HK-2 (cell line): ENCODE results near the gene DIO2.

ENCODE experiments used
- DNase-seq: peaks from one replicate; pipeline ENCODE4 v3.0.0-alpha.2; 2018; ENCODE audit not compliant: unreplicated experiment

DIO2 gene

DNA sequence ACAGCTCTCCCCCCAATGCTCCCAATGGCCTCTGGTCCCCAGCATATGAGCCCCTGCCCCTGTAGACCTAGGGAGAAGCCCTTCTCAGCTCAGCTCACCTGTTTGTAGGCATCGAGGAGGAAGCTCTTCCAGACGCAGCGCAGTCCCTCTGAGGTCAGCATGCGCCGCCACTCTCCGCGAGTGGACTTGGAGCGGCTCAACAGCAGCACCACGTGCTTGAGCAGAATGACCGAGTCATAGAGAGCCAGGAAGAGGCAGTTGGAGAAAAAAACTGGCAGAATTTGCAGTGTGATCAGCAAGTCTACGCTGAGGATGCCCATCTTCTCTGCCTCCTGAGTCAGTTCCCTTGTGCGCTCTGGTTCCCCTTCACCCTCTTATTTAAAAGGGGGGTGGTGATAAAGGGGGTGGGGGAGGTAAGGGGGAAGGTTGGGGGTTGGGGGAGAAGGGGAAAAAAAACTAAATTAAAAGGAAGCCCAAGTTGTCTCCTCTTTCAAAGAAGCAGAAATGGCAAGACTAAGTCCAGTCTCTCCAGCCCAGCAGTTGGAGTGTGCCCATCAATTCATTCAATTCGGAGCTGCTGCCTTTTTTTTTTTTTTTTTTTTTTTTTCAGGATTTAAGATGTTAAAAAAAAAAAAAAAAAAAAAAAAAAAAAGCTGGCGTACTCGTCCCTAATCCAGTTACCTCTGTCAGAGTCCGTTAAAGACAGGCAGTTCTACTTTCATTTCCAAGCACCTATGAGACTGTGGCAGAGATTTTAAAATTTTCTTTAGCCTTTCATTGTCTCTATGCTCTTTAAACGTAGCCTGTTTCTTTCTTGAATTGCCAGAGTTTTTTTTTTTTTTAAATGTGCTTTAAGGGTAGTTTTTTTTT is at the start of gene DIO2:
Gene DIO2, minus strand, starts transcription at position 352 of the 870 bp plus-strand sequence. Its CDS starts 32 bp downstream, at position 320.
- no peak for DNase-seq

DNA sequence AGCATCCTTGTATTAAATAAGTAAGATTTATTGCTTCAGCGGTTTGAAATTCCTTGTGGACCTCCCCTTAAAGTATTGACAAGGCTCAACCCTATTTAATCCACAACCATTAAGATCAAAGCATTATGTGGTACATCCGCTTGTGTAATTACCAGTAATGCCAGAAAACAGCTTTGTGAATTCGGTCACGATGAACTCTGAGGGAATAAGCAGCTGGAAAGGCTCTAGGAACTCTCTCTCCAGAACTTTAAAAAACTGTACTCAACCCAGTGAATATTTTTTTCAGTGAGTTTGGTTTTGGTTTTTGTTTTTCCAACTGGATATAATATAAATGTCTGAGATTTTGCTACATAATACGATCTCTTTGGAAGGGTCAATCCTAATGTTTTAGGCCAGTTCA is 49.3 kb upstream of the DIO2 start:
- DNase-seq = no peak

DNA sequence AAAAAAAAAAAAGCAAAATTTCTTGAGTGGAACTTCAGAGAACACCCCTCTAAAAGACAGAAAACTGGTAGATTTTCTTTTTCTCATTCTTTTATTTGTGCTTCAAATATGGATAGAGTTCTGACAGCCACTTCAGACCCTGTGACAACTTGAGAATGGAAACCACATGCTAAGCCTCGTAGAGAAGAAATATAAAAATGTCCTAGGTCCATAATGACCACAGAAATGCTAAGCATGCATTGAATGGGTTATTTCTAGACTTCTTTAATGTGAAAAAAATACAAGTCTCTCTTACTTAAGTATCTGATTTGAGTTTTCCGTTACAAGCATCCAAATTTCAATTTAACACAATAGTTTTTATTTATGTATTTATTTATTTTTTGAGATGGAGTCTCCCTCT is 28.3 kb upstream of the DIO2 start:
- no peak for DNase-seq

DNA sequence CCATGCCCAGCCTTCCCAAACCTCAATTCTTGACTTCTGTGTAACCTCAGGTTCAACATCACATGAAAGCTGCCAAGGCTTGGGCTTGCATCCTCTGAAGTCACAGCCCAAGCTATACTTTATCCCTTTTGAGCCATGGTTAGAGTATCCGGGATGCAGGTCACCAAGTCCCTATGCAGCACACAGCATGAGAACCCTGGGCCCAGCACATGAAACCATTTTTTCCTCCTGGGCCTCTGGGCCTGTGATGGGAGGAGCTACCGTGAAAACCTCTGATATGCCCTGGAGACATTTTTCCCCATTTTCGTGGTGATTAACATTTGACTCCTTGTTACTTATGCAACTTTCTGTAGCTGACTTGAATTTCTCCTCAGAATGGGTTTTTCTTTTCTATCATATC is 25.8 kb upstream of the DIO2 start:
- DNase-seq = no peak

DNA sequence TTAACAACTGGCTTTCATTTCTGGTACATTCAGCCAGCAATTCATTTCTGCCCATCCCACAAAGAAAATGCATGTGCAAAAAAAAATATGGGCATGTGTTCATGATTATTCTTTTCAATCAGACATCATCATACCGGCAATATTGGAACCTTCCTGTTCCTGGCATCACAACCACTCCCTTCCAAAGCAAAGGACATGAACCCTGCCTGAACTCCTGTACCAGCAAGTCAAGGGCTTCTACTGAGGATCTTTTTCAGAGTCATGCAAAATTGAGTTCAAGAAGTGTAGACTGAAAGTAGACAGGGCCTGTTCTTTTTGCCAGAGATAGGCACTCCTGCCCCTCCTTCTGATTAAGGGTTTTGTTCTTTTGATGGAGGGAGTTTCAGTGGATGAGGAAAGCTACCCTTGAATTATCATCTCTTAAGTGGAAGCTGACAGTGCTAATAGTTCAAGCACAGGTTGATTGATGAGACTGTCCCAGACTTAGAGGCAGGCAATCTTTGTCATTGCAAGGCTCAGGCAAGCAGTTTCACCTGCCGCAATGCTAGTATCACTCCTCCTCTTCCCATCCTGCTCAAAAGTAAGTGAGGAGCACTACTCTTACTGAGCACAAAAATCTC is 22.3 kb upstream of the DIO2 start:
- DNase-seq = no peak

DNA sequence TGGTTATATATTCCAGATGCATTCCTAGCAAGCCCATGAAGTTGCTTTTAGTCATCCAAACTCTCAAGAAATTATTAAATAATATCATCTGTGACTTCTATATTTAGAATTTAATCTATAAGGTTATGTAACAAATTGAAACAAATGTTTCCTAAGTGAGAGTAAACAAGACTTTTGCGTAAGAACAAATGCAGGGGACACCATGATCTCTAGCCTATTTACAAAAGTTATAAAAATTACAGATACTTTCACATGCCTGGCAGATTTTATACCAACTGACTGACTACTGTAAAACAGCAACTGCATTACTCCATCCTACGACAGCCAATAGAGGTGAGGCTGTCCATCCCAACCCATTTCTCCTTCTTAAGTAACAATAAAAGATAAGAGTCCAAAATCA is 20.4 kb upstream of the DIO2 start:
- no peak for DNase-seq

DNA sequence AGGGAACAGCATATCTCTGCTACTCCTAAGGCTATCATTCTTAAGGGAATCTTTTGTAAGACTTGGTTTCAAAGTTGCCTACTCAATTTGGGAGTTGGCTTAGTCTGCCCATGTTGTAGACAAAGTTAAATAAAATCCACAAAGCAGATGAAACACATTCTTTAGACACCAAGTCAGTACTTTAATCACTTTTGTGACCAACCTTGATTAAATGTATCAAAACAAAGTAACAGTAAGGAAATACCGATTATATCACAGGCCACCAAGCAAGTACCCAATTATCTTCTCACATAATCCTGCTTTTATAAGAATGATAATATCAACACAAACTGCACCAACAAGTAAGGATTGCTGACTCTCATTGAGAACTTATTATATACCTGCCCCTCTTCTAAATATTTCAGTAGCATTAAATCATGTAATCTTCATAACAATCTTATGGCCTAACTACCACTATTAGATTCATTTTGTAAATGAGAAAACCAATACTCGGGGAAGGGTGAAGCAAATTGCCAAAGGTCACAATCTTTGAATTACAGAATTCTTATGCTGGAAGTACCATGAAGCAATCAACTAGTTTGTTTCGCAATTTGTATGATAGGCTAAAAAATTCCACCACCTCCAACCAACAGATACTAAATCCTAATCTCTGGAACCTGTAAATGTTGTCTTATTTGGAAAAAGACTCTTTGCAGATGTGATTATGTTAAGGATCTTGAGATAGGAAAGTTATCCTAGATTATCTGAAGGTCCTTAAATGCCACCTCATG is 12.6 kb upstream of the DIO2 start:
- DNase-seq = no peak

DNA sequence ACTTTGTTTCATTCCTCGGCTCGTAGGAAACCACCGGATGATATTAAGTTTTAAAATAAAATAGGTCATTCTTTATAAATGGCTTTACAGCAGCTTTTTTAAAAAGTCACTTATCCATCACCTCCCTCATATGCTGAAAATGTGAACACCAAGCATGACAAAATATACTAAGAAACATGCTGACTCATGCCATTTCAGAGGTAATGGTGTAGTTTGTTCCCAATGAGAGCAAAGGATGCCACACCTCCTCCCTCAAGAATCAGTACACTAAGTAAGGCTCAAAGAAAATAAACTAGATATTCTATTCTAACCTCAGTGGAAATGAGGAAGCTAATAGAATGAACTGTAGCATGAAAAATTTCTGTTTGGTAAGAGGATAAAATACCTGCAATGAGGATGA is 5.5 kb upstream of the DIO2 start:
- no peak for DNase-seq

DNA sequence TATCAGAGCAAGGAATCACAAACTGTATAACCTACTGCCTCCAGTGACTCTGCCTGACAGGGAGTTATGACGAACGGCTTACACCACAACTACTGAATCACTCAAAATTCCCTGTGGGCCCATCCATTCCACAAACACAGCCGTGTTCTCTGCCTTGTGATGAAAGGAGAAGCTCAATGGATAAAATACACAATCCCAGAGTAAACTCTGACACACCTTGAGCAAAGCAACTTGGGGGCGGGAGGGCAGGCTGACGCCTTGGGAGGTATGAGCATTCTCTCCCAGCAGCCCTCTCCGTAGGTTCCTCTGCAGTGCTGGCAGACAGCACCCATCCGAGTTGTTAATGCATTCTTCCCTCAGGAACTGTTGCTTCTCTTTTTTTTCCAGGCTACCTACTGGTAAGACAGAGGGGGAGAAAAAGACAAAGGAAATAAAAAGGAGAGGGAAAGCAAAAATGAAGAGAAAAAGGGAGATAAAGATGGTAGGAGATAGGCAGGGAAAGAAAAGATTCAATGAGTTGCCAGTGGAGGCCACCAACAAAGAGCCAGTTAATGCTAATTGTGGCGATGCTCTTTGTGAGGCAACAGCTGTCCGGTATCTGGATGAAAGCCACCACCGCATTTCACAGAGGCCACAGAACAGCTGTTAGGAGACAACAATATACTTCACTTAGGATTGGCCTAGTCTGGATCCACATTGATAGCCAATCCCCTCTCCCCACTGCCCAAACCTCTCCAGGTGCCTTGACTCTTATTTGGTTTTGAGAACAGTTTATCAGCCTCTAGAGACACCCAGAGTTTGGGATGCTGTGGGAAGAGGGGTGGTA is 4.7 kb upstream of the DIO2 start:
- no peak for DNase-seq

DNA sequence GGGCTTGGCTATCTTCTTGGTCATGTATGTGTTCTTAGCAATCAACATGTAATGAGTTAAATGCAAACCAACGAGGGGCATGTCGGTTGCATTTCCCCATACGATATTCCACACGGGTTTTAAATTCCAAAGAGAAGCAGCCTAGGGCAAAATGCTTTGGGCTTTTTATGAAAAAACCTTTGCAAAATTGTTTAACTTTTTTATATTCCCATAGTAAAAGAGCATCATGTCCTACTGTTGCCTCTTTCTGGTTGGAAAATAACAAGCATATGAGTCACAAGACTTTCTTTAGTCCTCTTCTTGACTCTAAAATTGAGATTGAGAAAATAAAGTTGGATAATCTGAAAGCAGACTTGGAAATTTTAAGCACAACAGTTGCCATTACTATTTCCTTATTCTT is 3.8 kb upstream of the DIO2 start:
- DNase-seq = no peak

DNA sequence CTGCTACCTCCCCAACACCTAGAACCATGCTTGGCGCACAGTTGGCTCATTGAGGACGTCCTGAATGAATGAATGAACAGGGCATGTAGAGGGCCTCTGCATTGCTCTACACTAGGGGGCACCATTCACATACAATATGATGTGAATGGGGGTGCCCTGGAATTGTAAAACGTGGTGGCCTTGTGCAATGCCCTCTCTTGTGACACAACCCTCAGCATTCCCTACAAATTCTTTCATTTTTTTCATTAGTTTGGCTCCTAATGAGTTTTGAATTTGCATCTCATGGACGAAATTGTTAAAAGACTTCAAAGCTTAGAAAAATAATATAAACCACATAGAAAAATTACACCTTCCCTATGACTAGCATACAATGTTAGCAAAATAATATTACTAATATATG is 2.3 kb upstream of the DIO2 start:
- peak; percentile 43 for DNase-seq

DNA sequence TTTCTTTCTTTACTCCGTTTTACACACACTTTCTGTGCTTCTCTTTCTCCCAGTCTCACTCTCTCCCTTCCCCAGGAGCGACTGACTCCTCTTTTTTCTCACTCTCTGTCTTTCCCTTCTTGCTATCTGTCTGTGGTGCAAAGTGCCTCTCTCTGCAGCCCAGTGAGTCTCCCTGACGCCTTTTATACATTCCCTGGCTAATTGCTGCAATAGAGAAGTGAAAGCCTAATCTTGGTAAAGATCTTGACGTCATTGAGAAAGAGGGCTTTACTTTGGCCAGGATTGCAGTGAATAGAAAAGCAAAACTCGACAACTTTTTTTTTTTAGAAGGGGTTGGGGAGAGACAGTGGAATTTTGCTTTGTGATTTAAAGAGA is 706 bp upstream of the DIO2 start:
- no peak for DNase-seq

DNA sequence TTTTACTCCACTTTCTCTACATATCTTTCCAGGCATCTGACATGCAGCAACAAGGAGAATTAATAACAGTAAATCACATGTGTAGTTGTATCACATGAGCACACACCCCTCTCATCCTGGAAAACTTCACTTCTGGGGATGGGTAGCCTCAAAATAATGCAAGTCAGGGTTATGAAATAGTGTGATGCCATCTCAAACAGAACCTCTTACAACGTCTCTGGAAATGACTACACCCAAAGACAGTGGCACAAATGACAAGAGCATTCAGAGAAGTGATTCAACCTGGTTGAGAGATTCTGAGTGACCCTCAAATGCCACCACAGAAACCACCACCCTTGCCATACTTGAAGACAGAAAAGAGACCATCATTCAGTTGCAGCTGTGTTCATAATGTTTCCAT is 2.8 kb downstream of the DIO2 start:
- DNase-seq = no peak

DNA sequence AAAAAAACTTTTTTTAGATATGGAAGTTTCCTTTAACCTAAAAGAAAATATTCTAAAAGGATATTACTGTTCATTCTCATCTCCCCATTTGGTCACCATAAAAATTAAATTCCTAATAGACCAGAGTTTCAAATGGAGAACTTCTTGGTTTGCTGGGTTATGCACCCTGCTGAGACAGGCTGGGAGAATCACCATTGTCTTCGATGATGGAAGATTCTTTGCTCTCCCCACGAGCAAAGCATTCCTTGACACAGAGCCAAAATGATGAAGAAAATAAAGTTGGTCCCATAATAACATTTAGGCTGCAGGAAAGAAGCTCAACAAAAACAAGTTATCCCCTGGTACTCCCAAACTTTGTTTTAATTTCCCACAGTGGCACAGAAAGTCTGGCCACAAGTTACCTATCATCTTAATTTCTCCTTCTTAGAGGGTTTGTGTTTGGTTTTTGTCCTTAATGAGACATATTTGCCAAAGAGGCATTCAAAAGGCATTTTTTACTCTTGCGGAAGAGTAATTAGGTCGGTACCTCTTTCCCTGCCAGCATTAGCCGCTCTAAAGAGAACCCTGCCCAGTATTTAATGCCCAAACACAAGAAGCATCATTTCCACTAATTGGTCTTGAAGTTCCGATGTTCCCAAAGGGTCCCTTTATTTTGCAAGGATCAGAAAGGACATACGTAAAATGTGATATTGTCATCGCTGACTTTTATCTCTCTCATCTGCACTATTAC is 4.8 kb downstream of the DIO2 start:
- DNase-seq = no peak

DNA sequence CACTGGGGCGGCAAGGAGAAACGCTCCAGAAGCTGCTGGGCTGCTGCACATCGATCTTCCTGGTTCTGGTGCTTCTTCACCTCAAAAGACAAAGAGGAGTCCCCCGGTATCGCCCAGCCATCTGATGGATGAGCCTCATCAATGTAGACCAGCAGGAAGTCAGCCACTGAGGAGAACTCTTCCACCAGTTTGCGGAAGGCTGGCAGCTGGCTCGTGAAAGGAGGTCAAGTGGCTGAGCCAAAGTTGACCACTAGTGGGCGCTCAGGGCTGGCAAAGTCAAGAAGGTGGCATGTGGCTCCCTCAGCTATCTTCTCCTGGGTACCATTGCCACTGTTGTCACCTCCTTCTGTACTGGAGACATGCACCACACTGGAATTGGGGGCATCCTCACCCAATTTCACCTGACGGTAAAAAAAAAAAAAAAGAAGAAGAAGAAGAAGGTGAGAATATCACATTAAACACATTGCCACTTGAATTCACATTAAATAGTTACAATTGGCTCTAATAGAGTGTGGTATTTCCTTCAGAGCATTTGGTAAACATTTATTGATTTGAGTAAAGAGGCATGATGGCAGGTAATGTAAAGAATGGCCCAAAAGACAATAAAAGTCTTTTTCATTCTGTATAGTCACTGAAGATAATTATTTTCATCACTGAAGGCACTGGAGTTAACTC is 8.3 kb downstream of the DIO2 start:
- DNase-seq = peak; percentile 21

DNA sequence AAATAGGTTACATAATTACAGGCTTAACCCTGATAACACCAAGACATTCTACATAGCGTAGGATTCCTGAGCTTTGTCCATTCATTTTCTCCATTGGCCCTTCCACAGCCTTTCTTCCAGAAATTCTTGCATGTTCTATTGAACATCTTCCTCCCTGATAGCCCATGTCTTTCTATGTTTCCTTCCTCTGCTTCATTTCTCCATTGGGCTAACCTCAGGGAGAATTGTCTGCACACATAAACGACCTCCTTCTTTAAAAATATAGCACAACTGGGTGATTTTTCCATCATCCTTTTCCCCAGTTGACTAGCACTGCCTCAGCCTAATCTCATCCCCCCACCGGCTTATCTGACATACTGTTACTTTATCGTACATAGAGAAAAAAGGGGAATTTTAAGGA is 11.2 kb downstream of the DIO2 start:
- no peak for DNase-seq

DNA sequence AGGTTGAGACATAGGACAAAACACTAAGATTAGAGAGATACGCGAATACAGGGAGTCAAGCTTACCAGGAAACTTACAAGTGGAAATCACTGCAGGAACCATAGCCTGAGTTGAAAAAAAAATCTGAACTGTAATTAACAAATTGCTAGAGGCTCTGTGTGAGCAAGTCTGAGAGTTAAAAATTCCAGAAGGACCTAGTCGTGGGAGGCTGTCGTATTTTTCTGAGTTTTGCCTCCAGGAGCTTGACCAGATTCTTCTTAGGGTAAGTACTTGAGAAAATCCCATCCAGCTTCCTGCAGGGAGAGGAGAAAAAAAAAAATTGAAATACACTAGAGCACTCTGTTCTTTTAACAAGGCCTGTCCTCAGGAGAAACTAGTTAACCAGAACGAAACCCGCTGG is 22.7 kb downstream of the DIO2 start:
- DNase-seq = no peak

DNA sequence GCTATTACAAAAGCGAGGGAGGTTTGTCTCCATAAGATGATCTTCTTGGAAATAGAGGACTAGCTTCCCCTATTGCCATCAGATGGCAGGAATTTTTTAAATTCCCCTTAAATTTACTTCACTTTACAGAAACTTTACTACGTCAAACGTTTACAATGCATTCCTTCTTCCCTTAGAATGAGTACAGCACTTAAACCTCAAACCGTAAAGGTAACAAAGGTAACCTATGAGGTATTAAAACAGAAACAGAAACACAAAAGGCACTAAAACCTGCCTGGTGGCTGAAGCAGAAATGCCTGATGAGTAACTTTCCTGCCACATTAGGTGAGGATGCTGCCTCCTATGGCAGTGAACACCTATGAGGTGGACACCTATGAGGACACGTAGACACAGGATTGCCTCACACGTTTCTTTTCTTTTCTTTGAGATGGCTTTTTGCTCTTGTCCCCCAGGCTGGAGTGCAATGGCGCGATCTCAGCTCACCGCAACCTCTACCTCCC is 25.0 kb downstream of the DIO2 start:
- no peak for DNase-seq

DNA sequence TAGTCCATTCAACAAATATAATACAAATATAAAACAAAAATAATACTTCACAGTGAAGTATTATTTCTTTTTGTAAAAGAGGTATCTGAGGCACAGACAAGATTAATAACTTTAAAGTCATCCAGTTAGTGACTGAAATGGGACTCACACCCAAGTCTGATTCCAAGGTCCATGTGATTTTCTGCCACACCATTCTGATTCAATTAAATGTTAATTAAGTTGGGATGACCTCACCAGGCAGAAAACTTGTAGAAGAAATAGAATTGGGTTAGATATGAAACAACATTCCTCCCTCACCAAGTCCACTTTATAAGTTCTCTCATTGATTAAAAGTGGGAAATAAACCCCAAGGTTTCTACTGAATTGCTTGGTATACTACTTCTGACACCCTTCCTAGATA is 34.4 kb downstream of the DIO2 start:
- no peak for DNase-seq

DNA sequence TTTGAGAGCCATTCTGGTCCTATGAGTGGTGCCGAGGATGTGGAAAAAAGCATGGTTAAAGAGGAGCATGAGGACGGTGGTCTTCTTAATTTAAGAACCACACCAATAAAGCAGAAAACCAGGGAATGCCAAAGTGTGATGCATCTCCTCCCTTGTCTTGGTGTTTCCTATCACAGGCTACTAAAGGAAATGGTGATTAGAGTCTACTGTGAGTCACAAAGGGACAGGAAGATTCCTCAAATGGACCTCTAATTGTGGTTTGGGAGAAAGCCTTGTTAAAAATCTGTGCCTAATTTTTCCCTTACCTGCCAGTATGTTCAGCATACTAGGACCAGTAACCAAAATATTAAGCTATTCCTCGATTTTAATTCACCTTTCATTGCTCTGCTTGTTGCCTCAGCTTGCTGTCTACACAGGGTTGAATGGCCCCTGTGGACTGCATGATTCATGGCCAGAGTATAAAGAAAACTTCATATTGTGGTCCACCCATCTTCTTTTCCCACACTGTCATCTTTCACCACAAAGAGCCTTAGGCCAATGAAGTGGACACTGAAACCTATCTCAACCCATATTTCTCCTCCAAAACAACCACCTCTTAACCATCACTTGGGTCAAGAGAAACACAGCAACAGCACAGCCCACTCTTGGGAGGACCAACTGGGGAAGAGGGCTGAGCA is 38.8 kb downstream of the DIO2 start:
- no peak for DNase-seq
